Transverse colon (tissue), 3 donors: ENCODE results near the gene FAM180A.

ENCODE experiments used
- POLR2A ChIP-seq: fragments of 450-650 bp; IDR thresholded peaks from one replicate; pipeline ENCODE4 v1.6.1; 2016; ENCODE audit warnings: antibody characterized with exemption, mild to moderate bottlenecking, moderate library complexity
- TF ChIP-seq, protein P1 (sequence below), 5 experiments: fragments of 200-600 bp in 3 of 5; fragments of 450-650 bp in 2 of 5; sonication (generic) in 3 of 5; IDR thresholded peaks; 1 replicate in 2 of 5; 2 replicates in 3 of 5; pipeline ENCODE4 v1.5.1; 2016 to 2017; ENCODE audit warnings: antibody characterized with exemption in 5 of 5, inconsistent platforms in 3 of 5, mild to moderate bottlenecking in 2 of 5, moderate library complexity in 1 of 5

DNA sequence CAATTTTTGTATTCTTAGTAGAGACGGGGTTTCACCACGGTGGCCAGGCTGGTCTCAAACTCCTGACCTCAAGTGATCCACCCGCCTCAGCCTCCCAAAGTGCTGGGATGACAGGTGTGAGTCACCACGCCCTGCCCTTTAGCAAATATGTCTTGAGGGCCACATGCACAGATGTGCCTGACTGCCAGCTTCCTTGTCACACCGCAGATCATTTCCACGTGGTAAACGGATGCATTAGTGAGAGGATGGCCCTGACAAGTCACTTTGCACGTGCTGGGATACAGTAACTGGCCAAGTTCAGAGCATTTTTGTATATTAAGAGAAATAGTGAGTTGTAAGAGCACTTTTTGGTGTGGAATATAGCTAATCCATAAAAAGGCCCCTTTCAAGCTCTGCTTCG is 44.3 kb upstream of the FAM180A start:
- TF ChIP-seq, protein P1, sequence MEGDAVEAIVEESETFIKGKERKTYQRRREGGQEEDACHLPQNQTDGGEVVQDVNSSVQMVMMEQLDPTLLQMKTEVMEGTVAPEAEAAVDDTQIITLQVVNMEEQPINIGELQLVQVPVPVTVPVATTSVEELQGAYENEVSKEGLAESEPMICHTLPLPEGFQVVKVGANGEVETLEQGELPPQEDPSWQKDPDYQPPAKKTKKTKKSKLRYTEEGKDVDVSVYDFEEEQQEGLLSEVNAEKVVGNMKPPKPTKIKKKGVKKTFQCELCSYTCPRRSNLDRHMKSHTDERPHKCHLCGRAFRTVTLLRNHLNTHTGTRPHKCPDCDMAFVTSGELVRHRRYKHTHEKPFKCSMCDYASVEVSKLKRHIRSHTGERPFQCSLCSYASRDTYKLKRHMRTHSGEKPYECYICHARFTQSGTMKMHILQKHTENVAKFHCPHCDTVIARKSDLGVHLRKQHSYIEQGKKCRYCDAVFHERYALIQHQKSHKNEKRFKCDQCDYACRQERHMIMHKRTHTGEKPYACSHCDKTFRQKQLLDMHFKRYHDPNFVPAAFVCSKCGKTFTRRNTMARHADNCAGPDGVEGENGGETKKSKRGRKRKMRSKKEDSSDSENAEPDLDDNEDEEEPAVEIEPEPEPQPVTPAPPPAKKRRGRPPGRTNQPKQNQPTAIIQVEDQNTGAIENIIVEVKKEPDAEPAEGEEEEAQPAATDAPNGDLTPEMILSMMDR (IDR thresholded peaks at IDR 0.05), result no peak
- no peak for TF ChIP-seq POLR2A
